HEK293 (cell line): ENCODE results near the gene ECHDC1.

Experiments used
- CTCF ChIA-PET: fragments of 350-600 bp; formaldehyde crosslinking; extraction: SDS; loops from one replicate; lab custom pipeline; 2021; ENCODE audit warnings: antibody characterized with exemption; lab: Yijun Ruan, JAX
- POLR2A ChIA-PET: fragments of 300-600 bp; formaldehyde crosslinking; extraction: SDS; loops from one replicate; lab custom pipeline; 2020; ENCODE audit warnings: antibody characterized with exemption, inconsistent platforms; lab: Yijun Ruan, JAX
- H3K27ac ChIP-seq: fragments of 200-500 bp; sonication (Bioruptor generic); 2 replicates; pipeline ENCODE4 v1.5.1; 2014; ENCODE audit warnings: low read depth, low read length, control low read depth, inconsistent platforms; ENCODE audit errors: extremely low read depth
- H3K36me3 ChIP-seq, 2 experiments: fragments of 200-500 bp in 1 of 2; sonication (Bioruptor generic) in 1 of 2; 1 replicate in 1 of 2; 2 replicates in 1 of 2; pipeline ENCODE4 v1.5.1; 2014 to 2017; ENCODE audit warnings: inconsistent platforms in 2 of 2, low read length in 2 of 2; ENCODE audit not compliant: control insufficient read depth in 2 of 2, insufficient read depth in 1 of 2
- H3K4me1 ChIP-seq: fragments of 200-500 bp; sonication (Bioruptor generic); 2 replicates; pipeline ENCODE4 v1.5.1; 2014; ENCODE audit warnings: mild to moderate bottlenecking, low read length, inconsistent platforms; ENCODE audit not compliant: control insufficient read depth, insufficient read depth
- H3K4me3 ChIP-seq: 2 replicates; pipeline ENCODE4 v1.5.1; 2011; ENCODE audit warnings: low read depth, mild to moderate bottlenecking, control low read depth, low read length, moderate library complexity
- H3K9me3 ChIP-seq: fragments of 200-500 bp; sonication (Bioruptor generic); 2 replicates; pipeline ENCODE4 v1.5.1; 2014; ENCODE audit warnings: low read depth, low read length, inconsistent platforms; ENCODE audit not compliant: control insufficient read depth, insufficient read depth
- CTCF ChIP-seq: fragments of 450-650 bp; formaldehyde crosslinking; IDR thresholded peaks from 2 replicates; pipeline ENCODE4 v1.5.1; 2016; ENCODE audit warnings: missing biosample characterization, missing genetic modification characterization
- IKZF3 ChIP-seq: fragments of 450-650 bp; IDR thresholded peaks from 2 replicates; pipeline ENCODE4 v1.5.0; 2018; ENCODE audit warnings: missing biosample characterization, mild to moderate bottlenecking, missing genetic modification characterization, moderate library complexity
- PBX3 ChIP-seq: sonication (generic); formaldehyde crosslinking; IDR thresholded peaks from 2 replicates; pipeline ENCODE4 v1.8.1; 2022; ENCODE audit warnings: mild to moderate bottlenecking, moderate library complexity, missing genetic modification reagents
- PRDM10 ChIP-seq: fragments of 450-650 bp; formaldehyde crosslinking; IDR thresholded peaks from 2 replicates; pipeline ENCODE4 v1.5.1; 2016; ENCODE audit warnings: missing biosample characterization, missing genetic modification characterization
- ZBTB11 ChIP-seq: fragments of 450-650 bp; formaldehyde crosslinking; conservative IDR thresholded peaks from 2 replicates; pipeline ENCODE4 v1.5.1; 2016; ENCODE audit warnings: low read depth, missing biosample characterization, missing genetic modification characterization
- ZFP37 ChIP-seq: fragments of 450-650 bp; formaldehyde crosslinking; IDR thresholded peaks from 2 replicates; pipeline ENCODE4 v1.5.1; 2016; ENCODE audit warnings: missing biosample characterization, missing genetic modification characterization
- ZNF146 ChIP-seq: fragments of 450-650 bp; formaldehyde crosslinking; IDR thresholded peaks from 2 replicates; pipeline ENCODE4 v1.5.1; 2016; ENCODE audit warnings: missing biosample characterization, missing genetic modification characterization
- ZNF148 ChIP-seq: fragments of 450-650 bp; formaldehyde crosslinking; IDR thresholded peaks from 2 replicates; pipeline ENCODE4 v1.5.0; 2017; ENCODE audit warnings: missing biosample characterization, missing genetic modification characterization, borderline replicate concordance
- ZNF174 ChIP-seq: fragments of 450-650 bp; formaldehyde crosslinking; IDR thresholded peaks from 2 replicates; pipeline ENCODE4 v1.5.0; 2017; ENCODE audit warnings: missing biosample characterization, mild to moderate bottlenecking, missing genetic modification characterization
- ZNF335 ChIP-seq: fragments of 450-650 bp; formaldehyde crosslinking; conservative IDR thresholded peaks from 2 replicates; pipeline ENCODE4 v1.5.1; 2016; ENCODE audit warnings: missing biosample characterization, missing genetic modification characterization
- ZNF341 ChIP-seq: fragments of 450-650 bp; formaldehyde crosslinking; IDR thresholded peaks from 2 replicates; pipeline ENCODE4; 2016; ENCODE audit warnings: low read depth, missing biosample characterization, missing genetic modification characterization
- ZNF354C ChIP-seq: fragments of 450-650 bp; formaldehyde crosslinking; IDR thresholded peaks from 2 replicates; pipeline ENCODE4 v1.5.1; 2016; ENCODE audit warnings: missing biosample characterization, missing genetic modification characterization, low read depth, borderline replicate concordance
- ZNF366 ChIP-seq: fragments of 450-650 bp; formaldehyde crosslinking; conservative IDR thresholded peaks from 2 replicates; pipeline ENCODE4 v1.5.1; 2016; ENCODE audit warnings: missing biosample characterization, missing genetic modification characterization
- ZNF510 ChIP-seq: fragments of 450-650 bp; formaldehyde crosslinking; IDR thresholded peaks from 2 replicates; pipeline ENCODE4 v1.5.1; 2018; ENCODE audit warnings: mild to moderate bottlenecking, missing genetic modification characterization, missing biosample characterization; ENCODE audit not compliant: insufficient replicate concordance
- ZNF529 ChIP-seq: fragments of 450-650 bp; formaldehyde crosslinking; IDR thresholded peaks from 2 replicates; pipeline ENCODE4 v1.5.1; 2017; ENCODE audit warnings: missing genetic modification characterization, missing biosample characterization; ENCODE audit not compliant: insufficient replicate concordance
- ZNF530 ChIP-seq: fragments of 450-650 bp; formaldehyde crosslinking; IDR thresholded peaks from 2 replicates; pipeline ENCODE4 v1.5.1; 2016; ENCODE audit warnings: low read depth, missing biosample characterization, missing genetic modification characterization
- ZNF560 ChIP-seq: fragments of 450-650 bp; formaldehyde crosslinking; IDR thresholded peaks from 2 replicates; pipeline ENCODE4 v1.5.1; 2017; ENCODE audit warnings: missing biosample characterization, missing genetic modification characterization, borderline replicate concordance
- ZNF585B ChIP-seq: fragments of 450-650 bp; formaldehyde crosslinking; IDR thresholded peaks from 2 replicates; pipeline ENCODE4 v1.5.1; 2016; ENCODE audit warnings: missing biosample characterization, missing genetic modification characterization
- ZNF621 ChIP-seq: fragments of 450-650 bp; formaldehyde crosslinking; IDR thresholded peaks from 2 replicates; pipeline ENCODE4 v1.5.1; 2017; ENCODE audit warnings: missing biosample characterization, missing genetic modification characterization
- ZNF645 ChIP-seq: fragments of 450-650 bp; formaldehyde crosslinking; IDR thresholded peaks from 2 replicates; pipeline ENCODE4; 2016; ENCODE audit warnings: missing biosample characterization, missing genetic modification characterization
- ZNF654 ChIP-seq: fragments of 450-650 bp; formaldehyde crosslinking; IDR thresholded peaks from 2 replicates; pipeline ENCODE4 v1.5.1; 2016; ENCODE audit warnings: low read depth, missing biosample characterization, missing genetic modification characterization

ECHDC1 gene

GRCh38 chr6:127342296-127342945 lies 988 bp downstream of the ECHDC1 start:
- peak overlapping the region; percentile 71 for H3K27ac ChIP-seq
- no peaks in the 10 kb centered on the region; the same call in 1 of the 2 replicates for H3K9me3 ChIP-seq
- ChIA-PET POLR2A (interaction anchor here (0.9 kb wide), 1 partner anchor 26 kb away, joined by 3 read pairs; no protein-coding TSS in a partner anchor), CTCF (interaction anchor here (0.6 to 1.4 kb wide), 5 partner anchors 9 to 244 kb away, joined by 3 to 4 read pairs (median 3); partner anchors contain the start of gene RNF146)
- H3K4me1 ChIP-seq: peaks cover 24% of the 10 kb centered on the region
- peak overlapping the region; percentile 66 for H3K4me3 ChIP-seq
- H3K36me3 ChIP-seq: no peaks in the 10 kb centered on the region
- 0 out of 2 replicates have a peak, but pooled peaks have one; percentile 6 for TF ChIP-seq ZNF335
- TF ChIP-seq ZNF585B (tag by site-specific recombination): no peak
- TF ChIP-seq ZNF354C (tag by site-specific recombination): no peak
- no peak for TF ChIP-seq ZNF530 (tag by site-specific recombination)
- TF ChIP-seq PRDM10 (tag by site-specific recombination): no peak
- TF ChIP-seq PBX3 (CRISPR knock-in tag): no peak
- no peak for TF ChIP-seq ZNF560 (tag by site-specific recombination)
- no peak for TF ChIP-seq ZNF529
- no peak for TF ChIP-seq ZNF174
- no peak for TF ChIP-seq ZNF146
- TF ChIP-seq ZNF341 (tag by site-specific recombination): no peak
- no peak for TF ChIP-seq ZNF654 (tag by site-specific recombination)
- no peak for TF ChIP-seq ZNF366 (tag by site-specific recombination)
- peak; percentile 14; the same call in 1 of the 2 replicates for TF ChIP-seq IKZF3
- TF ChIP-seq ZFP37 (tag by site-specific recombination): no peak
- TF ChIP-seq CTCF: no peak
- no peak for TF ChIP-seq ZNF510 (tag by site-specific recombination)
- no peak for TF ChIP-seq ZNF645
- no peak for TF ChIP-seq ZBTB11 (tag by site-specific recombination)
- TF ChIP-seq ZNF148 (tag by site-specific recombination): no peak
- no peak for TF ChIP-seq ZNF621
